Thyroid gland (tissue), 4 donors: ENCODE data around the gene PFDN6.

Source experiments
- CTCF ChIP-seq, 6 experiments: fragments of 200-600 bp in 3 of 6; fragments of 450-650 bp in 3 of 6; sonication (generic) in 3 of 6; IDR thresholded peaks; one replicate each; pipeline ENCODE4 v1.5.1; 2016 to 2019; ENCODE audit warnings: antibody characterized with exemption in 6 of 6, mild to moderate bottlenecking in 2 of 6, inconsistent platforms in 1 of 6, moderate library complexity in 1 of 6
- POLR2A ChIP-seq, 2 donors: fragments of 450-650 bp; IDR thresholded peaks; one replicate each; pipeline ENCODE4 v1.6.1; 2017; ENCODE audit warnings: antibody characterized with exemption in 2 of 2, mild to moderate bottlenecking in 2 of 2, moderate library complexity in 1 of 2

GRCh38 chr6:33313709-33314514 lies 24.5 kb downstream of the PFDN6 start, which contains the start of gene TAPBP:
- no peak for TF ChIP-seq CTCF (IDR thresholded peaks at IDR 0.05)
- peak; percentile 43 to 72 for TF ChIP-seq POLR2A (IDR thresholded peaks at IDR 0.05)
